A549 treated with RU486 at 1 μM for 4 hours (cell line): ENCODE measurements around the gene ZNRD2. TPM values are rescaled to one million over a fixed set of nuclear protein-coding genes. Genes with fewer than 3 reads are reported as not detected.

ENCODE experiments used
- total RNA-seq: library from RNA; stranded (reverse); fragments of 200-300 nt; extraction: Qiagen RNA extraction; gene quantifications from 5 replicates; pipeline ENCODE4 v1.2.3, GENCODE V29; 2022; ENCODE audit warnings: low read depth

Gene ZNRD2
- total RNA-seq: 68.9 to 82.1 TPM (median 80.4 TPM) in 5 replicates

DNA sequence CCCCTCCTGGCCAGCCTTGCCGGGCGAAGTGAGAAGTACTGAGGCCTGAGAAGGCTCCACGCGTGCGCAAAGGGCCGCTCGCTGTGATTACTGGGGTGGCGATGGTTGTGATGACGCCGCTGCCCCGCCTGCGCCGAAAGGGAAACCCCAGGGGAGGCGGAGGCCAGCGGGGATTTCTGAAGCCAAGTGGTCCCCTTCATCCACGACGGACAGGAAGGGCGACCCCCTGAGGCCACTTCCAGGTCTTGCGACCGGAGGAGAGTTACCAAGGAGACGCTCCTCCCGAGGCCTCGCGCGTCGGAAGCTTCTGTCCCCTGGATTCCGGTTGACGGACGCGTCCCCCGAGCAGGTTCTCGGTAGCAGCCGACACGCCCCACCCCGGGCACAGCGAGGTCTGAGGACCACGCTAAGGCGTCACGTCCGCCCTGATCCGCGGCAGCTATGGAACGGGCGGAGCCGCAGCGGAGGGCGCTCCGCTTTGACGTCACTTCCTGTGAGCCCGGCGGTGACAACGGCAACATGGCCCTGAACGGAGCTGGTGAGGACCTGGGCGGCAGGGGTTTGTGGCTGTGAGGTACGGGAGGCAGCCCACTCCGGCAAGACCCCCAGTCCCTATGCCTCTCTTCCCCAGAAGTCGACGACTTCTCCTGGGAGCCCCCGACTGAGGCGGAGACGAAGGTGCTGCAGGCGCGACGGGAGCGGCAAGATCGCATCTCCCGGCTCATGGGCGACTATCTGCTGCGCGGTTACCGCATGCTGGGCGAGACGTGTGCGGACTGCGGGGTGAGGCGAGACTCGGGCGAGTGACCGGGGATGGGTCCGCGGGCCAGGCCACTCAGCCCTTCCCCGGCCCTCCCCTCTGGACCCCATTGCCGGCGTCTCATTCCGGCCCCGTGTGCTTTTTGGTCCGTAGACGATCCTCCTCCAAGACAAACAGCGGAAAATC is at the start of gene ZNRD2:
Gene ZNRD2, plus strand, starts transcription at position 505 of the 946 bp plus-strand sequence. Its CDS starts 15 bp downstream, at position 520.

DNA sequence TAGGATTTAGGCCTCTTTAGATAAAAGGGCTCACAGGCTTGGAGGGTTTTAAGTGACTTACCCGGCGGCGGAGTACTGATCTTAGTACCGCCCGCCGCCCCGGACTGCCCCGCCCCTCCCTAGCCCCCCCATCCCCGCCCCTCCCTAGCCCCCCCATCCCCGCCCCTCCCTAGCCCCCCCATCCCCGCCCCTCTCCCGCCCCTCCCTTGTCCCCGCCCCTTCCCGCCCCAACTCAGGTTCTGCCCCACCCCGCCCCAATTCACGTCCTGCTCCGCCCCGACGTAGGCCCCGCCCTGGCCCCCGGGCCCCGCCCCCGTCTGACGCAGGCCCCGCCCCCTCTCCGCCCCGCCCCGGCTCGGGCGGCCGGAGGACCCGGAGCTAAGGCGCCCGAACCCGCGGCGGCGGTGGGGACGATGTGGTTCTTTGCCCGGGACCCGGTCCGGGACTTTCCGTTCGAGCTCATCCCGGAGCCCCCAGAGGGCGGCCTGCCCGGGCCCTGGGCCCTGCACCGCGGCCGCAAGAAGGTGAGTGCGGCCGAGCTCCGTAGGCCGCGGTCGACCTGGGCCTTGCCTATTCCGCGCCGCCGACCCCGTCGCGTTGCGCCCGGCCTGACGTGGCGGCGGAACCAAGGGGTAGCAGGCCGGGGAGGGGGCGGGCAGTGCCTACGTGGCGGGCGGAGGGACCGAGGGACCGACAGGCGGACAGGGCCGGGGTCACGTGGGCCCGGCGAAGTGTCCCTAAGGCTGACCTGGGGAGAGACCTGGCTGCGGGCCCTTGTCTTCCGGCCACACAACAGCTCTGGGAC is 45.3 kb upstream of the ZNRD2 start, which contains the start of gene SCYL1:
Gene SCYL1, plus strand, starts transcription at position 343 of the 805 bp plus-strand sequence. Its CDS starts 71 bp downstream, at position 414.

GRCh38 chr11:65558002-65558929 is 12.0 kb upstream of the ZNRD2 start, which contains the start of gene LTBP3:
LTBP3 (minus strand) TSS chr11:65558359; CDS start chr11:65557959, 400 bp downstream.

GRCh38 chr11:65572356-65573051 is 2.2 kb downstream of the ZNRD2 start, which contains the start of gene FAM89B:
FAM89B (plus strand) TSS chr11:65572538; CDS start chr11:65572670, 132 bp downstream.

DNA sequence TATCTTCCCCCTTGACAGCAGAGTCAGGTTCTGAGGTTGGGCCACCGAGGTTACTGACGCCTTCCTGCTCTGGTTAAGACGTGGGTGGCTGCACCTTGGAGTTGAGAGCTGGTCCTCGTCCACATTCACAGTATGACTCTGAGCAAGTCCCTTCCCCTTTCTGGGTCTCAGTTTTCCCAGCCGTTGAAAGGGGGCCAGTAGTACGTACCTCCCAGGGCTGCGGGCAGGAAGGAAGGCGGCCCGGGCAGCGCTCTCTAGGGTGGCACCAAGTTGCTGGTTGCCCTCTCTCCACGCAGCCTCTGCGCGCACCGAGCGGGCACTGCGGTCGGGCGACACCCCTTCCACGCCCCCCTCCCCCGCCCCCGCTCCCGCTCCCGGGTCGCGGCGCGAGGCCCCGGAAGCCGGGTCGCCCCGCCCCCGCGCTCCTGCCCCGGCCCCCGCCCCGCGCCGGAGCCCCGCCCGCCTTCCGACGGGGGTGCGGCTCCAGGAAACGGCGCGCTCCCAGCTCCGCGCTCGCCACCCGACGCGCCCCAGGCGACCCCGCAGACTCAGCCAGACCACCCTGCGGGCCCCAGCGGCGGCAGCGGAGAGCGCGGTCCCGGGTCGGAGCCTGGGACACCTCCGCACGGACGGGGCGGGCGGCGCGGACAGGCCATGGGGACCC is 5.4 kb downstream of the ZNRD2 start, which contains the start of gene EHBP1L1:
Gene EHBP1L1, plus strand, starts transcription at position 486 of the 664 bp plus-strand sequence. CDS start 250 bp downstream, outside the sequence.

DNA sequence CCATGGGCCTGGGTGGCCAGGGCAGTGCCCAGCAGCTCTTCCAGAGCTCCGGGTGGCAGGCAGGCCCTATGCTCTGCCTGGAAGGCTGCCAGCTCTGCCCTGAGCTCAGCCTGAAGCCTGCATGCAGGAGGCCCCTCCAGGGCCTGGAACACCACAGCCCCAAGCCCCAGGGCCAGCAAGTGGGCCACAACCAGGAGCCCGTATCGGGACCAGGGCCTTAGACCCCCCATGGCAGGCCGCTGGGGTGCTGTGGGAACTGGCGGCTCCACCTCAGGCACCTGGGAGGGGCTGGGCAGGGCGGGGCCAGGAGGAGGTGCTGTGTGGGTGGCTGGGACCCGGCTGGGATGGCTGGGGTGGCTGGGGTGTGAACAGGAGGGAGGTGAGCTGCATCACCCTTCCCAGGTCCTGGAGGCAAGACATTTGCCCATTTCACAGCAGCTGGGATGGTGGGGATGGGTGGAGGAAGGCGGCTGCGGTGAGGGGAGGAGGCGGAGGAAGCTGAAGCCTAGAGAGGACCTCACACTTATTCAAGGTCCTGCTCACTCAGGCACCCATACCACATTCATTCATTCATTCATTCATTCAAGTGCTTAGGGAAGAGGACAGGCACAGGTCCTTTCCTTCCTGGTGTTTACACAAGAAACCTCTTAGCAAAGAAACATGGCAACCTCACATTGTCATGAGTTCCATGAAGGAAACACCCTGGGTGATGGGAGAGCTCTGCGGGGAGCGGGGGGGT is 25.4 kb downstream of the ZNRD2 start, which contains the start of gene KCNK7:
Gene KCNK7, minus strand, starts transcription at position 258 of the 739 bp plus-strand sequence. Its CDS starts 28 bp downstream, at position 230.

GRCh38 chr11:65615229-65615949 is 45.1 kb downstream of the ZNRD2 start, which contains the start of gene PCNX3:
PCNX3 (plus strand) TSS chr11:65615776; CDS start chr11:65616312, 536 bp downstream.

Other genes with a start within 250 kb of the ZNRD2 start
- 38.9 to 41.1 TPM (median 39.0 TPM) in 5 replicates for gene DPF2, start 236.6 kb upstream of the ZNRD2 start, total RNA-seq
- gene TIGD3, start 215.7 kb upstream of the ZNRD2 start, total RNA-seq: 0.58 to 1.2 TPM (median 0.86 TPM) in 5 replicates
- 9.8 to 12.9 TPM (median 10.9 TPM) in 5 replicates for gene SLC25A45, start 187.8 kb upstream of the ZNRD2 start, total RNA-seq
- 38.6 to 57.7 TPM (median 48.3 TPM) in 5 replicates for gene FRMD8, start 183.8 kb upstream of the ZNRD2 start, total RNA-seq
- gene NEAT1, start 147.7 kb upstream of the ZNRD2 start, total RNA-seq: 119 to 272 TPM (median 214 TPM) in 5 replicates
- 26.0 to 79.2 TPM (median 71.5 TPM) in 5 replicates for gene MALAT1, start 71.4 kb upstream of the ZNRD2 start, total RNA-seq
- 41.8 to 64.0 TPM (median 60.8 TPM) in 5 replicates for gene SCYL1, start 45.4 kb upstream of the ZNRD2 start, total RNA-seq
- gene LTBP3, start 12.1 kb upstream of the ZNRD2 start, total RNA-seq: 89.5 to 139 TPM (median 115 TPM) in 5 replicates
- gene FAM89B, start 2.1 kb downstream of the ZNRD2 start, total RNA-seq: 27.5 to 57.1 TPM (median 48.3 TPM) in 5 replicates
- gene EHBP1L1, start 5.6 kb downstream of the ZNRD2 start, total RNA-seq: 26.8 to 46.1 TPM (median 41.0 TPM) in 5 replicates
- 0.21 to 1.4 TPM (median 0.57 TPM) in 5 replicates for gene KCNK7, start 25.3 kb downstream of the ZNRD2 start, total RNA-seq
- gene MAP3K11, start 43.7 kb downstream of the ZNRD2 start, total RNA-seq: 37.5 to 55.8 TPM (median 50.4 TPM) in 5 replicates
- gene PCNX3, start 45.3 kb downstream of the ZNRD2 start, total RNA-seq: 24.0 to 39.4 TPM (median 33.5 TPM) in 5 replicates
- 9.2 to 21.6 TPM (median 19.1 TPM) in 5 replicates for gene SIPA1, start 67.6 kb downstream of the ZNRD2 start, total RNA-seq
- 68.9 to 82.9 TPM (median 82.0 TPM) in 5 replicates for gene RELA, start 92.4 kb downstream of the ZNRD2 start, total RNA-seq
- 41.0 to 55.2 TPM (median 52.3 TPM) in 5 replicates for gene KAT5, start 141.8 kb downstream of the ZNRD2 start, total RNA-seq
- gene RNASEH2C, start 150.3 kb downstream of the ZNRD2 start, total RNA-seq: 29.2 to 51.2 TPM (median 48.8 TPM) in 5 replicates
- gene AP5B1, start 210.5 kb downstream of the ZNRD2 start, total RNA-seq: 7.8 to 13.4 TPM (median 10.6 TPM) in 5 replicates
- gene OVOL1, start 216.6 kb downstream of the ZNRD2 start, total RNA-seq: 0.06 to 0.10 TPM (median 0.07 TPM) in 3 of 5 replicates, not detected in the others